Measurements from ENCODE around the gene NEGR1. TPM values are rescaled to one million over a fixed set of nuclear protein-coding genes. Genes with fewer than 3 reads are reported as not detected.

NEGR1 gene
- total and polyA plus RNA-seq, 9 of the 15 experiments (the other 6 are each of a cell fraction or from before 2014, with no cell fraction given), result not detected

DNA sequence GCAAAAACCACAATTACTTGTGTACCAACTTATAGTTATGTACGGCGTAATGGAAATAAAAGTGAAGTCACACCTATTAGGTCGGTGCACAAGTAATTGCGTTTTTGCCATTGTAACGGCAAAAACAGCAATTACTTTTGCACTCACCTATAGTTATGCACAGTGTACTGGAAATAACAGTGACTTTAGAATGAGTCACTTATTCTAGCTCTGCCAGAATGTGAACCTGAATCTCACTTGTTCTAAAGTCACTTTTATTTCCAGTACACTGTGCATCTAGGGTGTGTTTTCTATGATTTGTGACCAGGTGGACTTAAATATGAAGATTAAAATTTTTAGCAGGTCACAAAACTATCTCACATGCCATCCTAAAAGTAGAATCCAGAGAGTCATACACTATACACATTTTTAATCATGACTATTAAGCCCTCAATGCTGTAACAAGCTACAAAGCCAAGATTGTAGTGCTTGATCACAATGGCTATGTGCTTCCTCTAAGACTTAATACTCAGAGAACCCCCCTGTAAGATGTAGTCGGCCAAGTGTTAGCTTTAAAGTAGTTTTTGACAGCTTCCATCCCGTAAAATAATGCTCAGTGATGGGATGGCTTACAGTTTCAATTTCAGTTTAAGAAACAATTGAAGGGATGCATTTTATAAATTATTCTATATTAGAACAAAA is 218.8 kb downstream of the NEGR1 start:
- TF ChIP-seq CEBPB (tag; IDR thresholded peaks at IDR 0.05) (no peak), PTRF (tag; IDR thresholded peaks at IDR 0.05) (no peak), ZNF140 (CRISPR knock-in tag; IDR thresholded peaks at IDR 0.05) (no peak)
- no peak overlapping the region for H3K4me3 ChIP-seq
- H3K9me3 ChIP-seq (replicated peaks; ENCODE audit: control insufficient read depth, insufficient read depth, low read depth, low read length), result 0 out of 2 replicates have a peak, but pooled peaks cover 1% of the 10 kb centered on the region
- DNase-seq (ENCODE audit: extremely low read depth in 1 of 4, low spot score in 3 of 4) (no peak), ATAC-seq (no peak), FAIRE-seq (no peak)
- H3K79me2 ChIP-seq (ENCODE audit: control insufficient read depth, insufficient read depth, low read length), result no peaks in the 10 kb centered on the region
- H3K9ac ChIP-seq (ENCODE audit: insufficient read depth in 1 of 2, low read depth in 2 of 2, low read length in 2 of 2), result no peak overlapping the region
- no peaks in the 10 kb centered on the region for H3K36me3 ChIP-seq (ENCODE audit: control insufficient read depth, insufficient read depth, low read length)
- BruUV-seq (replicated peaks), result no TSS peak
- intact Hi-C loops (cut with micrococcal nuclease), result no loop called here
- H3K27me3 ChIP-seq (ENCODE audit: control insufficient read depth in 2 of 2, insufficient read depth in 2 of 2, low read length in 2 of 2), result no peaks in the 10 kb centered on the region
- H3K9me1 ChIP-seq (ENCODE audit: control insufficient read depth, insufficient read depth, low read length), result no peaks in the 10 kb centered on the region
- no peak overlapping the region for H3K4me2 ChIP-seq (ENCODE audit: insufficient read depth, low read length)
- in situ Hi-C loops (cut with MboI), result no loop called here
- no peaks in the 10 kb centered on the region for H3K4me1 ChIP-seq (replicated peaks in 1 of 2; ENCODE audit: control insufficient read depth in 2 of 2, insufficient read depth in 2 of 2, low read length in 2 of 2)
- ChIA-PET POLR2A (no interaction called here), CTCF (ENCODE audit: low intra/inter-chr PET ratio) (no interaction called here)
- no peak overlapping the region for H2AFZ ChIP-seq (ENCODE audit: low read depth, low read length)
- no peaks in the 10 kb centered on the region for H4K20me1 ChIP-seq (replicated peaks; ENCODE audit: control insufficient read depth, insufficient read depth, low read length)
- no peak overlapping the region for H3K27ac ChIP-seq (ENCODE audit: extremely low read depth, low read depth, low read length)
- 0% methylated on average over 7 of the region's 7 CpGs for WGBS (ENCODE audit: insufficient coverage, low coverage, missing lambda C conversion rate)

DNA sequence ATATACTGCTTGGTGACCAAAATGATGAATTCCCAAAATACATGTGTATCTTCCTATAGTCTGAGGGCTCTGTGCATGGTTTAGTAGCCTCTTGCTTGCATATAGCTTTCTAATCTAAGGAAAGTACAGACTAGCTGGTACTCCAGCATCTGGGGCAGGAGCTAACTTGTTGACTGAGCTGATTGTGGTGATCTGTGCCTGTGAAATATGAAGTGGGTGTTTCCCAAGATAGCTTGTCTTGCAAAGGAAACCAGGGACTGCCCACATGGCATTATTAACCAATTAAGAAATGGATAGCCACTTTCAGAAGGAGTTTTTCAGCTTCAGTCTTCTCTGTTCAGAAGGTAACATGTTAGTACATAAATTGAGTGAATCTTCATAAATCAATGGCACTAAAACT is 219.8 kb downstream of the NEGR1 start:
- TF ChIP-seq CREB3 (tag; conservative IDR thresholded peaks at IDR 0.05; ENCODE audit: low read depth) (no peak), CBX2 (IDR thresholded peaks at IDR 0.05; ENCODE audit: insufficient read depth, low read length, poor library complexity, severe bottlenecking) (no peak), RAD21 (CRISPR knock-in tag; conservative IDR thresholded peaks at IDR 0.05 in 1 of 2, IDR thresholded peaks at IDR 0.05 in 1 of 2) (no peak), KAT2B (IDR thresholded peaks at IDR 0.05; ENCODE audit: low read depth, low read length) (no peak), STAT6 (CRISPR knock-in tag; IDR thresholded peaks at IDR 0.05) (no peak)
- 0 out of 2 replicates have a peak, but pooled peaks cover 1% of the 10 kb centered on the region for H3K9me3 ChIP-seq (replicated peaks; ENCODE audit: control insufficient read depth, insufficient read depth, low read depth, low read length)
- H2AFZ ChIP-seq (ENCODE audit: low read depth, low read length), result no peak overlapping the region
- no peaks in the 10 kb centered on the region for H3K4me1 ChIP-seq (replicated peaks in 1 of 2; ENCODE audit: control insufficient read depth in 2 of 2, insufficient read depth in 2 of 2, low read length in 2 of 2)
- no peak overlapping the region for H3K27ac ChIP-seq (ENCODE audit: extremely low read depth, low read depth, low read length)
- H3K27me3 ChIP-seq (ENCODE audit: control insufficient read depth in 2 of 2, insufficient read depth in 2 of 2, low read length in 2 of 2), result no peaks in the 10 kb centered on the region
- no peak for ATAC-seq
- DNase-seq (ENCODE audit: extremely low read depth in 1 of 4, low spot score in 3 of 4), result no peak
- FAIRE-seq, result no peak
- no peak overlapping the region for H3K9ac ChIP-seq (ENCODE audit: insufficient read depth in 1 of 2, low read depth in 2 of 2, low read length in 2 of 2)
- ChIA-PET CTCF (ENCODE audit: low intra/inter-chr PET ratio) (no interaction called here), POLR2A (no interaction called here)
- H3K79me2 ChIP-seq (ENCODE audit: control insufficient read depth, insufficient read depth, low read length), result no peaks in the 10 kb centered on the region
- no peaks in the 10 kb centered on the region for H3K9me1 ChIP-seq (ENCODE audit: control insufficient read depth, insufficient read depth, low read length)
- BruUV-seq (replicated peaks), result no TSS peak
- intact Hi-C loops (cut with micrococcal nuclease) (no loop called here), in situ Hi-C loops (cut with MboI) (no loop called here)
- no peak overlapping the region for H3K4me3 ChIP-seq
- H3K36me3 ChIP-seq (ENCODE audit: control insufficient read depth, insufficient read depth, low read length), result no peaks in the 10 kb centered on the region
- no peaks in the 10 kb centered on the region for H4K20me1 ChIP-seq (replicated peaks; ENCODE audit: control insufficient read depth, insufficient read depth, low read length)
- H3K4me2 ChIP-seq (ENCODE audit: insufficient read depth, low read length), result no peak overlapping the region
